ENCODE results near the gene SEC24D.
"Not testable (repeated sequence)": the region's sequence is repeated elsewhere in the genome, so short reads cannot be mapped to it uniquely, and the experiment has no call there.

Gene SEC24D

DNA sequence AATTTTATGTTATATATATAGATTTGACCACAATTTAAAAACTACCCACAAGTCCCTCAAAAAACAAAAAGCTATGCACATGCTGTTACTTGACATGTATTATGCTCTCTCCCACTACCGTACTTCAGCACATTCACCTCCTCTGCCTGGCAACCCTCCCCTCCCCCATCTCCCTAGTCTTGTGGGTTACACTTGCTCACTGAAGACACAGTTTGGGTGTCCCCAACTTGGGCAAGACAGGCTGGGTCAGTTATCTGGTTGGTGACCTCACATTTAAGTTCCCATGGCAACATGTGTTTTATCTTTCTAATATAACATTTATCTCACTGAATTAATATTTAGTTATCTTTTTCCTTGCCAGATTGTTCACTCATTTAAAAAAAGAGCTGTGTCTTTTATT, 32.7 kb downstream of the SEC24D start:
- DNase-seq: no peak

DNA sequence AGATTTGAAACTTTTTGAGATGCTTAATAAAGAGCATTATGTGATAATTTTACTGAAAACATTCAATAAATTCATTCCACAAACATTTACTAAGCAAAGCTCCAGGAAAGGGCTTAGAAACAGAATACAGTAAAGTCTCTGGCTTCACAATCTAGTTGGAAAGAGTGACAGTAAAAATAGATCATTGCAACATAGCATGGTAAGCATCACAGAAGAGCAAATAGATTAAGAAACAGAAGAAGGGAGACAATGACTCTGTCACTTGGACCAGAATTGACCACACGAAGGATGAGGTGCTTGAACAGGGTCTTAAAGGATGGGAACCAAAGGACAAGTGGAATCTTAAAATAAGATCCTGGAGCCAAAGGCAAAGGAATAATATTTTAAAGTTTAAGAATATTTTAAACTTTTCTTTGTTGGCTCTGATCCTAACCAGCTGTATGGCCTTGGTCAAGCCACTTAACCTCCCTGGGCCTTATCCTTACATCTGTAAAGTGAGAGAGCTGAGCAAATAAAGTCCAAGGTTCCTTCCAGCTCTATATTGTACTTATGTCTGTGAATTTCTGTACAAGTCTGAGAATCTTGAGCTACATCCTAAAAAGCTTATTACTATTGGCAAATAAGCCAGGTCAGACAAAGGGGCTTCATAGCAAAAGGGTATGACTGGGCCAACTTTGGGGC, 33.9 kb downstream of the SEC24D start:
- no peak for DNase-seq

DNA sequence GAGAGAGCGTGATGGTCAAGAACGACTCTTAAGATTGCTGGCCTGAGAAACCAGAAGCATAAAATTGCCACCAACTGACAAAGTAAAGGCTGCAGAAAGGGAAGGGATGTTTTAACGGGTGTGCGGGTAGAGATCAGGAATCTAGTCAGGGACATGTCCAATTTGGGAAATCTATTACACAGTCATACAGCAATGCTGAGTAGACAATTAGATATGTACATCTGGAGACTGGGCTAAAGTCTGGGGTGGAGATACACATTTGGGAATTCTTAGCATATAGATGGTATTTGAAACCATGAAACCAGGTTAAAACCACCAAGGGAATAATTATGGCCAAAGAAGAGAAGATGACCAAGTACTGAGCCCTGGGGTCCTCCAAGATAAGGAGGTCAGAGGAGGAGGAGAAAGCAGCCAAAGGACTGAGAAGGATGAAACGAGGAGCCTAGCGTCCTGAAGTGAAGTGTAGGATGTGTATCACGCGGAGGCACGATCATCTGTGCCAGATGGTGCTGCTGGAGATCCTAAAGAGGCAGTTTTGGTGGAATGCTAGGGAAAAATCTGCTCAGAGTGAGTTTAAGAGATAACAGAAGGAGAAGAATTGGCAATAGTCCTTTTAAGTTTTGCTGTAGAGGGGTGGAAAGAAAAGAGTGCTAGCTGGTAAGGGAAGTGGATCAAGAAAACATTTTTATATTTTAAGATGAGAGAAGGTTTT, 36.5 kb downstream of the SEC24D start:
- DNase-seq: no peak

DNA sequence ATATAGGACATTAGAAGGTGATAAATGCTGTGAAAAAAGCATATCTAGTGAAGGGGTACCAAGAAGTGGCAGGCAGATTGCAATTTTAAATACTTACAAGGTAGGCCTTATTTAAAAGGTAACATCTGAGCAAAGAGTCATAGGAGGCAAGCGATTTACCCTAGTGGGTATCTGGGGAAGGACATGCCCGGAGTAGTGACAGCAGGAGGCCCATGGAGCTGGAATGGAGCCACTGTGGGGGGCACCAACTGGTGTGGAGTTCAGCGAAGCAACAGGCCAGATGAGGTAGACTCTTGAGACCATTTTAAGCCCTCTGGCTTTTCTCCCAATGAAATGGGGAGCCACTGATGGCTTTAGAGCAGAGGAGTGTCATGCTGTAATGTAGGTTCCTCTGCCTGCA, 37.3 kb downstream of the SEC24D start:
- no peak for DNase-seq

DNA sequence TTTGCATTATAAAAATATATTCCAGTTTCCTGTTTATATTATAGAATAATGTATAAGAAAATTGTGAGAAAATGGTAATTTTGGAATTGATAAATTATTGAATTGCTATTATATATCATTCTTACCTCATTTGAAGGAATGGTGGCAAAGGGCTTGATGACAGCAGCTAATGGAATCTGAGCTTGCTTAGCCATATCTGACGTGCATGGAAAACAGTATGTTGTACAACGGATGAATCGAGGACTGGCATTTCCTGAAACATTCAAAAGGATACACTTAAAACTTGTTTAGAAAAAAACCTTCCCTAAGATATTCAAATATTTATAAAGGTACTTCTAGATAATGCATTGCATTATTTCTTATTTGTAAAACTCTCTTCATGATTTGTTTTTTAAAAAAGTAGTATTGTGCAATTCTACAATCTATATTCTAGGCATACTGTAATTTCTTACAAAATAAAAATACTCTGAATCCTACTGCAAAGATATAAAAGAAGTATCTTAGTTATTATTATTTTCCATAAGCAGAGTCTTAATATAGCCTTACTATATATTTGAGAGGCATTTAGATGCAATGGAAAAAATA, 38.3 kb downstream of the SEC24D start:
- DNase-seq: no peak

DNA sequence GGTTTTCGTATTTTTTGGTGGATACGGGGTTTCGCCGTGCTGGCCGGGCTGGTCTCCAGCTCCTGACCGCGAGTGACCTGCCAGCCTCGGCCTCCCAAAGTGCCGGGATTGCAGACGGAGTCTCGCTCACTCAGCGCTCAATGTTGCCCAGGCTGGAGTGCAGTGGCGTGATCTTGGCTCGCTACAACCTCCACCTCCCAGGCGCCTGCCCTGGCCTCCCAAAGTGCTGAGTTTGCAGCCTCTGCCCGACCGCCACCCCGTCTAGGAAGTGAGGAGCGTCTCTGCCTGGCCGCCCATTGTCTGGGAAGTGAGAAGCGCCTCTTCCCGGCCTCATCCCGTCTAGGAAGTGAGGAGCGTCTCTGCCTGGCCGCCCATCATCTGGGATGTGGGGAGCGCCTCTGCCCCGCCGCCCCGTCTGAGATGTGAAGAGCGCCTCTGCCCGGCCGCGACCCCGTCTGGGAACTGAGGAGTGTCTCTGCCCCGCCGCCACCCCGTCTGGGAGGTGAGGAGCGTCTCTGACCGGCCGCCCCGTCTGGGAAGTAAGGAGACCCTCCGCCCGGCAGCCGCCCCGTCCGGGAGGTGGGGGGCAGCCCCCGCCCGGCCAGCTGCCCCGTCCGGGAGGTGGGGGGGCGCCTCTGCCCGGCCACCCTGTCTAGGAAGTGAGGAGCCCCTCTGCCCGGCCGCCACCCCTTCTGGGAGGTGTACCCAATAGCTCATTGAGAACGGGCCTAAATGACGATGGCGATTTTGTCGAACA, 44.1 kb downstream of the SEC24D start:
- not testable (repeated sequence) for DNase-seq

DNA sequence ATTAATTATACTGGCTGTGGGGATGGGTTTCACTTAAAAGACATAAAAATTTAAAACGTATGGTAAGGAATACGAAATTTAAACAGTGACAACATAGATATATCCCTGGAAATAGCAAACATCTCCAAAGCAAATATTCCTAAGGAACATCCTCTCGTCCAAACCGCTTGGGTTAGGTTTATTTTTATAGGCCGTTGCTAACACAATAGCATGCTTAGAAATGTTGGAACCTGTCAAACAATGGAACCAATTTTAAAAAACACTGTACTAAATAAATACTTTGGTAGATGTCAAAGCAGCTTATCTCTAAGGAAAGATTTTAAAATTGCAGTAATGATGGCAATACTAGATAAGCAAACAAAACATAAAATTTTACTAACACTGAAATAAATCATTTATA, 45.4 kb downstream of the SEC24D start:
- no peak for DNase-seq

DNA sequence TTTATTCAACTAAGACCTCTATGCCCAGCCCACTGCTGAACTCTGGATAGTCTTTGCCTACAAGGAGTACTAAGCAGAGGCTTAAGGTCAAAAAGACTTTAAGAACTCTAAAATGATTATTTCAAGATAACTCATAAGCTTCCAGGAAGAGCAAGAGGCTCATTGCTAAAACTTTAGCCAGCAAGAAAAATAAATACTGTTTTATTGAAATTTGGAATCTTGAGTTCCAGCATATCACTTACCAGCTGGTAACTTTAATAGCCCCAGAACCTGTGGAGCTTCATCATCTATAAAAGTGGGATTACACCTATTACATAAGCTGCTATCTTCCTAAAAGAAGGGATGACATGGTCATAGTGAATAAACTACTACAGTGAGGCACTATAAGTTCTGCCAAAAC, 47.0 kb downstream of the SEC24D start:
- DNase-seq: no peak

DNA sequence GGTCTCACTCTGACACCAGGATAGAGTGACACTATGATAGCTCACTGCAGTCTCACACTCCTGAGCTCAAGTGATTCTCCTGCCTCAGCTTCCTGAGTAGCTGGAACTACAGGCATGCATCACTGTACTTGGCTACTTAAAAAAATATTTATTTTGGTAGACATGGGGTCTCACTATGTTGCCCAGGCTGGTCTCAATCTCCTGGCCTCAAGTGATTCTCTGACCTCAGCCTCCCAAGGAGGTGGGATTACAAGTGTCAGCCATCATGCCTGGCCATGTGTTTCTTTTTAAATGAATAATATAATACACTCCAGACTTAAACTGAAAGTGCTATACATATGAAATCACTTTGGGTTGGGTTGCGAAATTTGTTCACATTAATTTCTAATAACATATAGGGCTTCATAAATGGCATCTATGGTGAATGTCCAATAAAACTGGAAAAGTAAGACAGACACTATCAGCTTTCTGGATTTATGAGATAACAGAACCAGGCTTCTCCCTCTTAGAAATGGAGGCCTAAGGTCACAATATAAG, 48.0 kb downstream of the SEC24D start:
- DNase-seq: no peak

DNA sequence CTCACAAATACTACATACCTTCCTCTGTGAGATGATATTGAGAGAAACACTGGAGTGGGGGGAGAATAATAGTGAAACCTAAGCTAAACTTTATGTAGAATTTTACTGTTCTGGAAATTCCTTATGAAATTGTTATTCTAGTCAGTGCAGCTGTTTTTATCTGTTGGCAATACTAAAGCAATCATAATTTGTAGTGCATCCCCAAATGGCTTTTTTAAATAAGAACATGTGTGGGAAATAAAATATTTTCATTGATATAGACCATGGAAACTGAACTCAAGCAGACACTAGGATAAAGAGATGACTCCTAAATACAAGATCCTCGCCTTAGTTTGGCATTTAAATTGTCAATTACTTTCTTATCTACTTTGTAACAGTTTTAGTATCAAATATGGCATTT, 51.1 kb downstream of the SEC24D start:
- no peak for DNase-seq

DNA sequence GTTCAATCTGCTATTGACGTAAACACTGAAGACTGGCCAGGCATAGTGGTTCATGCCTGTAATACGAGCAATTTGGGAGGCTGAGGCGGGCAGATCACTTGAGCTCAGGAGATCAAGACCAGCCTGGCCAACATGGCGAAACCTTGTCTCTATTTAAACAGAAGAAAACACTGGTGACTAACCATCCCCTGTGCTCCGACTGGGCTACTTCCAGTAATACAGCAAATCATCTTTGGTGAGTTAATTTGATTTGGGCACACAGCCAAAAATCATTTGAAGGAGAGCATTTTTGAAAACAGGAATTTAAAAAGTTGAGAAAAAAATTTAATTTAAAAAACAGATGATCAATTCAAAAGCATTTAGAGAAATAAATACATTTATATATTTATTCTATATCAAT, 52.0 kb downstream of the SEC24D start:
- DNase-seq: no peak

DNA sequence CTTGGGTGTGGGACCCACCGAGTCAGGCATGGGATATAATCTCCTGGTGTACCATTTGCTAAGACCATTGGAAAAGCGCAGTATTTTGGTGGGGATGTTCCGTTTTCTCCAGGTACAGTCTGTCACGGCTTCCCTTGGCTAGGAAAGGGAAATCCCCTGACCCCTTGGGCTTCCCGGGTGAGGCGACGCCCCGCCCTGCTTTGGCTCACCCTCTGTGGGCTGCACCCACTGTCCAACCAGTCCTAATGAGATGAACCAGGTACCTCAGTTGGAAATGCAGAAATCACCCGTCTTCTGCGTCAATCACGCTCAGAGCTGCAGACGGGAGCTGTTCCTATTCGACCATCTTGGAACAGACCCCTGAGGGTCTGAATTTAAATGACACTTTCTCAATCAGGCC, 53.0 kb downstream of the SEC24D start:
- DNase-seq: not testable (repeated sequence)

DNA sequence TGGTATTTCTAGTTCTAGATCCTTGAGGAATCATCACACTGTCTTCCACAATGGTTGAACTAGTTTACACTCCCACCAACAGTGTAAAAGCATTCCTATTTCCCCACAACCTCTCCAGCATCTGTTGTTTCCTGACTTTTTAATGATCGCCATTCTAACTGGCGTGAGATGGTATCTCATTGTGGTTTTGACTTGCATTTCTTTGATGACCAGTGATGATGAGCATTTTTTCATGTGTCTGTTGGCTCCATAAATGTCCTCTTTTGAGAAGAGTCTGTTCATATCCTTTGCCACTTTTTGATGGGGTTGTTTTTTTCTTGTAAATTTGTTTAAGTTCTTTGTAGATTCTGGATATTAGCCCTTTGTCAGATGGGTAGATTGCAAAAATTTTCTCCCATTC, 58.3 kb downstream of the SEC24D start:
- not testable (repeated sequence) for DNase-seq

DNA sequence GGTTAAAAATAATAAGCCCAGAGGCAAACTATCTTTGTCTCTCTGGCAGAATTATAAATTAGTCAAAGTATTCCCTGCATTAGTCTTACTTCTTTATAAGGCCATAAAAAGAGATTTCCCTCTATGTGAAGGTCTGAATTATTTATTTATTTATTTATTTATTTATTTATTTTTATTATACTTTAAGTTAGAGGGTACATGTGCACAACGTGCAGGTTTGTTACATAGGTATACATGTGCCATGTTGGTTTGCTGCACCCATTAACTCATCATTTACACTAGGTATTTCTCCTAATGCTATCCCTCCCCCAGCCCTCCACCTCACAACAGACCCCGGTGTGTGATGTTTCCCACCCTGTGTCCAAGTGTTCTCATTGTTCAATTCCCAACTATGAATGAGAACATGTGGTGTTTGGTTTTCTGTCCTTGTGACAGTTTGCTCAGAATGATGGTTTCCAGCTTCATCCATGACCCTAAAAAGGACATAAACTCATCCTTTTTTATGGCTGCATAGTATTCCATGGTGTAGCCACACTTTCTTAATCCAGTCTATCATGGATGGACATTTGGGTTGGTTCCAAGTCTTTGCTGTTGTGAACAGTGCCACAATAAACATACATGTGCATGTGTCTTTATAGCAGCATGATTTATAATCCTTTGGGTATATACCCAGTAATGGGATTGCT, 58.8 kb downstream of the SEC24D start:
- not testable (repeated sequence) for DNase-seq

DNA sequence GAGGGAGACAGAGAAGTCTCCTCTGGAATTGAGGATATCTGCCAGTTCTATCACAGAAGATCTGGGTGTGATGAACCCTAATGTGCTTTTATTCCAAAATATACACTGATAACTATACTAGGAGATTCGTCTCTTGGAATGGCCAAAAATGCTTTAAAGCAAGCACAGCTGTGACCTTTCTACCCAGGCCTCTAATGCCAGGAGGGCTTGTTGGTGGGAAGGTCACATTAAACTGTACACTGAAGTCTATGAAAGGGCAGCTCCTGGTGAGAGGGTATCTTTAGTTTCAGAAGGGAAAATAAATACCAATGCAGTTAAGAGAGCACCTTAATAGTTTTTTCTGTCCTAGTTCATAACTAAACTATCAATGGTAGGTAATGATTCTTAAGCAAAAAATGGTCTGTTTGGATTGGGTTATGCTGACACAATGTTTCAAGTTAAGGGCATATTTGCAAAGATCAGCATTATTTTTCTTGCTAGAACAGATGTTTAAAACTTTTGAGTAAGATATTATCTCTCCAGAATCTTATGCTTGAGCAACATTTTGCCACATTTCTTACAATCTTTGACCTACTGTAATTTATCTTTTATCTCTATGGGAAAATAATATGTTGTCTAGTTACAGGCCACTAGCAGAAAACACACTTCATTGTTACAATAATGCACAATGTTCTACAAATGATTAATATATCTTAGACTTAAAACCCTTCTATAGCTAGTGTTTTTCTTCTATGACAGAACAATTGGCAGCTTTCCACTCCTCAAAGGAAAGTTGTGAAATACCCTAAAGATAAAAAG, 59.6 kb downstream of the SEC24D start:
- no peak for DNase-seq

DNA sequence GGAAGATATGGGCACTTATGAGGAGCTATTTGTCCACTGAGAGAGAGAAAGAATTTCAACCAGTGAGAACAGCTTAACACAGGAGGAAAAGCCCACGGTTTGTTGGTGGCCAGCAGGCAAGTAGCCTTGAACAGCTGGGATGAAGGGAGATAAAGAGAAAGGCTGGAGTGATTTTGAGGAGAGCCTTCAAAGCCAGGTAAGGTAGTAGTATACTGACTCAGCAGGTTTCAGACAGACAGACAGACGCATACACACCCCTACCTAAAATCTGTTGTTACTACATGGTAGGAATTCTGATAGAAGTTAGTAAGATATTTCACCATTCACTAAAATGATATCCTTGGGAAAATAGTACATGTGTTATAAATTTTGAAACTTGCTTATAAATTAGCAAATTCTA, 60.5 kb downstream of the SEC24D start:
- no peak for DNase-seq

DNA sequence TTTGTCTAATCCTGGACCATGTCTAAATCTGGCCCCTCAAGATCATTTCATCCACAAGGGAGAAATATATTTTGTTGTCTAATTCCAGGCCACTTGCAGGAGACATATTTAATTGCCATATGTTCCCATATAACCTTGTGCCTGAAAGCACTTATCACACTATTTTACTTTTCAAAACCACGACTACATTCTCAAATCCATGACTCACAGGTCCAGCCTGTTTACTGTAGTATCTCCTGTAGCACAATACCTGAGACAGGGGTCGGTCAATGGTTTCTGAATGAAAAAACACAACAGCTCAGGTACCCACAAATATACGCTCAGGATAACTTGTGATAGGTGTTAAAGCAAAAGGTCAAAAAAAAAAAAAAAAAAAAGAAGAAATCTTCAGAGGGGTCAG, 60.9 kb downstream of the SEC24D start:
- no peak for DNase-seq

DNA sequence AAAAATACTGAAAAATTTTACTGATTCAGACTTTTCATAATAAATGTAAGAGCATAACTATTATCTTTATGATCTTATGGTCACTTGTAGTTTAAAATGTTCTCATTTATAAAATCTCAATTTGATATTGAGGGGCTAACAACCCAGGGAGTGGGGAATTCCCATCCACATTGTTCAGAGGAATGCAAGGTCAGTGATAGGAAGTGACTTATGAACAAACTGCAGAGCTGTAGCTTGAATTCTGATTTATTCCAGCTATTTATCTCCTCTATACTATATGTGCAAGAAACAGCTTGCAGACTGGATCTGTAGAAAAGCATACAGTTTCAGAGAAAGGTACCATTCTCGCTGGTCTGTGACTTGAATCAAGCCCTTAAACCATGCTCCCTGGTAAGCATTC, 61.6 kb downstream of the SEC24D start:
- DNase-seq: no peak

DNA sequence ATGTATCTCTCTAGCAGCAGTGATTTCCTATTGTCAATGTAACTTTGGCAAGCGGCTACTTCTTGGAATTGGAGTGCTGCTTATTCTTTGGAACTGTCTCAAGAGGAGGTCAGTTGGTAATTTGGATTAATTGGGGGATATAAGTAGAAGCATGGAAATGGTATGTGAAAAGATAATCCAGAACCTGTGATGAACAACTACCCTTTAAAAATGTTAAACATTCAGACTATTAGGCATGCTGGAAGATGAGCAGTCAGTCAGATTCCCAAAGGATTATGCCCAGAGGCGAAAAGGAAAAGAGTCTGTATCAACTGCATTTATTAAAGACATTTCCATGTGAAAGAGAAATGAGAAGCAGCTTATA, 62.5 kb downstream of the SEC24D start:
- DNase-seq: no peak

DNA sequence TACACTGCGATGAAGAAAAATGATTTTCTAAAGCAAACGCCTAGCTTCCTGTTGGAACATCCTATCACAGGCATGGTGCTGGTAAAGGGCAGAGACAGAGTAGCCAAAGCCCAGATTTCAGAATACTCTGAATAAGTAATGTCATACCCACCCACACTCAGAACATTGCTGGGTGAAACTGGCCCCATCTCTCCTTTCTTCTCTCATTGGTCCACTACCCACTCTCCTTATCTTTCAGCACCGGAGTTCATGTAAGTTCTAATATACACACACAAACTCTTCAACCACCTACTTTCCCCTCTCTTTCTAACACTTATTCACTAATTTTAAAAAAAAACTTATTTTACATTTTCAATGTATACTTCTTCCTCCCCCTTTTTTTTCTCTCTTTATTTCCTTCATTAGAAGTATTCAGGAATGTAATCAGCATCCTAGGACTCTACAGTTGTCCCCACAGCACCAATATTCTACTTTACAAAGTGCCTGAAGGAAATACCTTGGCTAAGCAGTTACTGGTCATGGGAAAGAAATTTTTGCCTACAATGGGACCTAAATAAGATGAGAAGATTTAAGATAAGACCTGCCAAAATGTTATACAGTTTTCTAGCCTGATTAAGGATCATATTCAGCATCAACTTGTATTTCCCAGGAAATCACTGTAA, 63.0 kb downstream of the SEC24D start:
- no peak for DNase-seq

DNA sequence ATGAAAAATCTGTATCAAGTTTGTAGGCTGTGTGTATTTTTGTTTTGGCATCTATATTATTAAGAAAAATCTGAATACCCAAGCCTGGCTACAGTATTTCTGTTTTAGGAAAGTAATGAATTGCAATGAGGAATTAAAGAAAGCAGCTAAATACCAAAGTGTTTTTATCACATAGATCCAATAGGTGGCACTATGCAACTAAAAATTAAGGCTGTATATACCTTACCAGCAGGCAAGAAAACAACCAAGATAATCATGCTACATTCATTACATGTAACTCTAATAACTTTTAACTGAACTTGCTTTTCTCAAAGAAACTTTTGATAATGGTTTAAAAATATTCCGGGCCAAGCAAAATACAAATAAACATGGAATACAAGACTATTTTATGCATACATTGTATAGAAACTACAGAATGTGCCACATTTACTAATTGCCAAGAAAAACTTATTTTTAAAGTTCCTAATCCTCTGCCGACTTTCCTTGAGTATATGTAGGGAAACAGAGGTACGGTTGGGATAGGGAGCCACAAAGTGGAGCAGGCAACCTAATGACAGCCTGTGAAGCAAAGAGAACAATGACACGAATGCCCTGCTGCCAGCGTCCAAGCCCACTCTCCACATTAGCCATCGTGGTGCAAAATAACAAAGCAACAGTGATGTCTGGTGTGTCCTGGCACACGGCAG, 63.7 kb downstream of the SEC24D start:
- peak; percentile 16 for DNase-seq

Measured in NCI-H2029 treated with DMSO at 0.1 percent for 48 hours (cell line).